Fibroblast of lung (primary cell): ENCODE results near the gene RAPGEF3. TPM values are rescaled to one million over a fixed set of nuclear protein-coding genes. Genes with fewer than 3 reads are reported as not detected.

Experiments used
- DNase-seq, 2 donors: peaks; one replicate each; pipeline versions ENCODE4 v3.0.0 to v3.0.0-alpha.2; 2010; ENCODE audit warnings: low read depth in 2 of 2
- H2AFZ ChIP-seq: 2 replicates; pipeline ENCODE4 v1.5.1; 2012; ENCODE audit warnings: low read length, control low read depth, inconsistent platforms
- H3K27ac ChIP-seq: 2 replicates; pipeline ENCODE4 v1.5.1; 2011; ENCODE audit warnings: low read length, control low read depth; ENCODE audit not compliant: insufficient read depth
- H3K27me3 ChIP-seq: 2 replicates; pipeline ENCODE4 v1.5.1; 2011; ENCODE audit warnings: mild to moderate bottlenecking, low read length; ENCODE audit not compliant: control insufficient read depth, insufficient read depth
- H3K36me3 ChIP-seq: 2 replicates; pipeline ENCODE4 v1.5.1; 2011; ENCODE audit warnings: low read length; ENCODE audit not compliant: control insufficient read depth, insufficient read depth
- H3K4me1 ChIP-seq: 2 replicates; pipeline ENCODE4 v1.5.1; 2011; ENCODE audit warnings: low read length; ENCODE audit not compliant: control insufficient read depth, insufficient read depth; ENCODE audit errors: extremely low read depth
- H3K4me2 ChIP-seq: 2 replicates; pipeline ENCODE4 v1.5.1; 2011; ENCODE audit warnings: low read length, control low read depth; ENCODE audit not compliant: insufficient read depth; ENCODE audit errors: extremely low read depth
- H3K4me3 ChIP-seq, 4 experiments: fragments of 200-600 bp in 1 of 4; sonication (generic) in 1 of 4; replicated peaks in 1 of 4; 2 replicates each; pipeline ENCODE4 v1.5.1; 2011 to 2016; ENCODE audit warnings: low read length in 4 of 4, low read depth in 3 of 4, mild to moderate bottlenecking in 3 of 4, control low read depth in 2 of 4, inconsistent platforms in 1 of 4, mixed read lengths in 1 of 4; ENCODE audit not compliant: insufficient read depth in 1 of 4; ENCODE audit errors: control extremely low read depth in 1 of 4
- H3K79me2 ChIP-seq: 2 replicates; pipeline ENCODE4 v1.5.1; 2012; ENCODE audit warnings: mild to moderate bottlenecking, low read length, inconsistent platforms; ENCODE audit not compliant: control insufficient read depth, insufficient read depth
- H3K9ac ChIP-seq: 2 replicates; pipeline ENCODE4 v1.5.1; 2011; ENCODE audit warnings: mild to moderate bottlenecking, low read length, control low read depth; ENCODE audit not compliant: insufficient read depth
- H3K9me3 ChIP-seq: 2 replicates; pipeline ENCODE4 v1.5.1; 2012; ENCODE audit warnings: low read depth, low read length; ENCODE audit not compliant: control insufficient read depth, insufficient read depth
- H4K20me1 ChIP-seq: 2 replicates; pipeline ENCODE4 v1.5.1; 2011; ENCODE audit warnings: low read length; ENCODE audit not compliant: control insufficient read depth, insufficient read depth; ENCODE audit errors: extremely low read depth
- CTCF ChIP-seq, 2 donors: IDR thresholded peaks in 1 of 2; conservative IDR thresholded peaks in 1 of 2; 1 replicate in 1 of 2; 2 replicates in 1 of 2; pipeline ENCODE4 v1.5.1; 2011 to 2012; ENCODE audit warnings: low read length in 2 of 2, control low read depth in 1 of 2, inconsistent platforms in 1 of 2, low read depth in 1 of 2, mild to moderate bottlenecking in 1 of 2
- EZH2 ChIP-seq: IDR thresholded peaks from 2 replicates; pipeline ENCODE4 v1.5.1; 2012; ENCODE audit warnings: low read length, control low read depth, mild to moderate bottlenecking; ENCODE audit errors: missing control alignments
- polyA plus RNA-seq, 2 donors: library from polyadenylated mRNA; depleted of rRNA in 1 of 2; stranded (reverse) in 1 of 2; unstranded in 1 of 2; fragments of >200 nt; gene quantifications; 2 replicates each; pipeline ENCODE4 v1.2.1, GENCODE V29; 2011 to 2012; ENCODE audit warnings: missing spikeins in 1 of 2
- total RNA-seq: library from RNA; depleted of rRNA; stranded (reverse); fragments of >200 nt; gene quantifications from 2 replicates; pipeline ENCODE4 v1.2.1, GENCODE V29; 2014

RAPGEF3 gene
- total and polyA plus RNA-seq, 2 donors (not counting 1 experiment from before 2014, with no cell fraction given): 0.83 to 2.8 TPM

- Histone ChIP-seq H3K36me3 (no peaks in the 10 kb centered on the region), H3K4me2 (peak overlapping the region; percentile 91), H3K4me3 (peak overlapping the region; percentile 66 to 98 (median 71)), H3K27ac (peak overlapping the region; percentile 82), H3K4me1 (no peaks in the 10 kb centered on the region), H3K27me3 (no peaks in the 10 kb centered on the region), H3K79me2 (peaks cover 11% of the 10 kb centered on the region), H2AFZ (peak overlapping the region; percentile 77), H3K9ac (peak overlapping the region; percentile 76), H3K9me3 (no peaks in the 10 kb centered on the region), H4K20me1 (no peaks in the 10 kb centered on the region)
- DNase-seq: peak in 1 of 2 donors; percentile 15
- no peak for TF ChIP-seq CTCF (conservative IDR thresholded peaks at IDR 0.05 in 1 of 2, IDR thresholded peaks at IDR 0.05 in 1 of 2; ENCODE audit: low read depth in 1 of 2, low read length in 2 of 2)
Observed at GRCh38 chr12:47705229-47705565, 53.5 kb downstream of the RAPGEF3 start.

GRCh38 chr12:47704719-47705118, 54.0 kb downstream of the RAPGEF3 start:
- Histone ChIP-seq H4K20me1 (no peaks in the 10 kb centered on the region), H2AFZ (no peak overlapping the region), H3K36me3 (no peaks in the 10 kb centered on the region), H3K27me3 (no peaks in the 10 kb centered on the region), H3K4me1 (no peaks in the 10 kb centered on the region), H3K9me3 (no peaks in the 10 kb centered on the region), H3K9ac (no peak overlapping the region), H3K79me2 (peaks cover 11% of the 10 kb centered on the region), H3K27ac (no peak overlapping the region), H3K4me3 (peak overlapping the region; percentile 66 to 98 (median 71)), H3K4me2 (peak overlapping the region; percentile 91)
- TF ChIP-seq CTCF (conservative IDR thresholded peaks at IDR 0.05 in 1 of 2, IDR thresholded peaks at IDR 0.05 in 1 of 2; ENCODE audit: low read depth in 1 of 2, low read length in 2 of 2): no peak
- TF ChIP-seq EZH2: no peak
- no peak for DNase-seq

GRCh38 chr12:47700263-47700662, 58.4 kb downstream of the RAPGEF3 start:
- no peaks in the 10 kb centered on the region for H3K9me3 ChIP-seq
- H3K4me1 ChIP-seq: no peaks in the 10 kb centered on the region
- H3K27me3 ChIP-seq: no peaks in the 10 kb centered on the region
- H3K79me2 ChIP-seq: peaks cover 7% of the 10 kb centered on the region
- no peak for DNase-seq
- H4K20me1 ChIP-seq: no peaks in the 10 kb centered on the region
- no peak overlapping the region for H2AFZ ChIP-seq
- H3K36me3 ChIP-seq: no peaks in the 10 kb centered on the region
- H3K9ac ChIP-seq: no peak overlapping the region
- no peak overlapping the region for H3K4me3 ChIP-seq
- no peak overlapping the region for H3K27ac ChIP-seq
- H3K4me2 ChIP-seq: no peak overlapping the region
- TF ChIP-seq EZH2 (no peak), CTCF (conservative IDR thresholded peaks at IDR 0.05 in 1 of 2, IDR thresholded peaks at IDR 0.05 in 1 of 2; ENCODE audit: low read depth in 1 of 2, low read length in 2 of 2) (no peak)
